GM10248 (cell line): Measurements from ENCODE around the gene MCHR1.

Experiments
- CTCF ChIA-PET: fragments of 300-600 bp; sonication (Branson Sonifier 250); formaldehyde crosslinking; extraction: SDS; loops from one replicate; lab custom pipeline; 2021; ENCODE audit warnings: antibody characterized with exemption; lab: Yijun Ruan, JAX
- POLR2A ChIA-PET: fragments of 350-650 bp; sonication (Branson Sonifier 250); formaldehyde crosslinking; extraction: SDS; loops from one replicate; lab custom pipeline; 2020; ENCODE audit warnings: antibody characterized with exemption; lab: Yijun Ruan, JAX
- DNase-seq: peaks from one replicate; pipeline ENCODE4 v3.0.0; 2012; ENCODE audit errors: extremely low spot score
- TF ChIP-seq, protein P1 (sequence below): IDR thresholded peaks from 2 replicates; pipeline ENCODE4 v1.5.1; 2012; ENCODE audit warnings: mild to moderate bottlenecking, low read depth; ENCODE audit errors: extremely low read depth, missing control alignments, control extremely low read depth

MCHR1 gene

DNA sequence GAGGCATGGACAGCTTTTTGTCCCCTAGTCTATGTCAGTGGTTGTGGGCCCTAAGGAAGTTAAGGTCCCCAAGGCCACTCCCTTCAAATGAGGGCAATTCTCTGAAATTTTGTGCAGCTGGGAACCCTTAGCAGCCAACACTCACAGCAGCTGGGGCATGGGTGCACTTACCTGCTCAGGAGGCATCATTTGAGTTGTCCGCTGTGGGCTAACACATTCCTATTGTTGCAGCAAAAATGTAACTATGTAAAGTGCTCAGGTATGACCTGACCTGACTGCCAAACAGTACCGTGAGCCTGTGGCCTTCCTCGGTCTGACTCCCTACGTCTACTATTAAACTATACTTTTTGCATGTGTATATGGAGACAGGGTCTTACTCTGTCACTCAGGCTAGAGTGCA is 37.0 kb upstream of the MCHR1 start:
- ChIA-PET POLR2A (no interaction called here), CTCF (interaction anchor here (1.5 to 1.8 kb wide), 3 partner anchors 10 to 206 kb away, joined by 6 to 8 read pairs (median 8); no protein-coding TSS in a partner anchor)
- no peak for DNase-seq
- TF ChIP-seq, protein P1, sequence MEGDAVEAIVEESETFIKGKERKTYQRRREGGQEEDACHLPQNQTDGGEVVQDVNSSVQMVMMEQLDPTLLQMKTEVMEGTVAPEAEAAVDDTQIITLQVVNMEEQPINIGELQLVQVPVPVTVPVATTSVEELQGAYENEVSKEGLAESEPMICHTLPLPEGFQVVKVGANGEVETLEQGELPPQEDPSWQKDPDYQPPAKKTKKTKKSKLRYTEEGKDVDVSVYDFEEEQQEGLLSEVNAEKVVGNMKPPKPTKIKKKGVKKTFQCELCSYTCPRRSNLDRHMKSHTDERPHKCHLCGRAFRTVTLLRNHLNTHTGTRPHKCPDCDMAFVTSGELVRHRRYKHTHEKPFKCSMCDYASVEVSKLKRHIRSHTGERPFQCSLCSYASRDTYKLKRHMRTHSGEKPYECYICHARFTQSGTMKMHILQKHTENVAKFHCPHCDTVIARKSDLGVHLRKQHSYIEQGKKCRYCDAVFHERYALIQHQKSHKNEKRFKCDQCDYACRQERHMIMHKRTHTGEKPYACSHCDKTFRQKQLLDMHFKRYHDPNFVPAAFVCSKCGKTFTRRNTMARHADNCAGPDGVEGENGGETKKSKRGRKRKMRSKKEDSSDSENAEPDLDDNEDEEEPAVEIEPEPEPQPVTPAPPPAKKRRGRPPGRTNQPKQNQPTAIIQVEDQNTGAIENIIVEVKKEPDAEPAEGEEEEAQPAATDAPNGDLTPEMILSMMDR, result no peak

DNA sequence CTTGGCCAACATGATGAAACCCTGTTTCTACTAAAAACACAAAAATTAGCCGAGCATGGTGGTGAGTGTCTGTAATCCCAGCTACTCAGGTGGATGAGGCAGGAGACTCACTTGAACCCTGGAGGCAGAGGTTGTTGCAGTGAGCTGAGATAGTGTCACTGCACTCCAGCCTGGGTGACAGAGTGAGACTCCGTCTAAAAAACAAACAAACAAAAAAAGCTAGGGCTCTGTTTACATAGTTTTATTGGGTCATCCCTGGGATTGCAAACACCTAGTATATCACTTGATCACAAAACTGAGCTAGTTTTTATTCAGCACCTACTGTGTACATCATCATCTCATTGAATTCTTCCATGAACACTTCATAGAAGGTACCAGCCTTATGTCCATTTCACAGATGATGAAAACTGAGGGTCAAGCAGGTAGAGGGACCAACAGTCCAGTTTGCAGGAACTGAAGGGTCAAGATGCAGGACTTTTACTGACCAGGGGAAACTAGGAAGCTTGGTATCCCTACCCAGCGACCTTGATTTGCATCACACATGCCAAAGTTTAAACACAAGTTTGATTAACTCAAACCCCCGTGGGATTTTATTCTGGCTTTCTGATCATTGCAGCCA is 33.6 kb upstream of the MCHR1 start:
- DNase-seq, result no peak
- CTCF ChIA-PET, result interaction anchor here (0.7 to 4.8 kb wide), 49 partner anchors 8 to 1111 kb away, joined by 3 to 78 read pairs (median 4); partner anchors contain the start of gene MRTFA
- POLR2A ChIA-PET, result interaction anchor here (1.8 kb wide), 1 partner anchor 9 kb away, joined by 5 read pairs; the partner anchor contains the start of gene MRTFA
- TF ChIP-seq, protein P1, result no peak

DNA sequence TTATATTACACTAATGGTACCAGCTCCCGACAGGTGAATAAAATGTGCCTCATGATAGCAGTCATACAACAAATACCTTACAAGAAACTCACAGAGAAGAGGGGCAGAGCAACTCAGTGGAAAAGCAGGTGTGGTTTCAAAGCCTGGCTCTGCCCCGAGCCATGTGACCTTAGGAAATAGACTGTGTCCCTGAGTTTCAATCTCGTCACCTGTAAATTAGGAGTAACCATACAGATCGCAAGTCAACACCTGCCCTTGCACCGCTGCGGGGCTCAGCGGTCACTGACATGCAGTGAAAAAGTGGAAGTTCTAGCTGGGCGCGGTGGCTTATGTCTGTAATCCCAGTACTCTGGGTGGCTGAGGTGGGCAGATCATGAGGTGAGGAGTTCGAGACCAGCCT is 30.9 kb upstream of the MCHR1 start:
- no peak for DNase-seq
- CTCF ChIA-PET, result interaction anchor here (0.9 kb wide), 1 partner anchor 62 kb away, joined by 3 read pairs; no protein-coding TSS in a partner anchor

DNA sequence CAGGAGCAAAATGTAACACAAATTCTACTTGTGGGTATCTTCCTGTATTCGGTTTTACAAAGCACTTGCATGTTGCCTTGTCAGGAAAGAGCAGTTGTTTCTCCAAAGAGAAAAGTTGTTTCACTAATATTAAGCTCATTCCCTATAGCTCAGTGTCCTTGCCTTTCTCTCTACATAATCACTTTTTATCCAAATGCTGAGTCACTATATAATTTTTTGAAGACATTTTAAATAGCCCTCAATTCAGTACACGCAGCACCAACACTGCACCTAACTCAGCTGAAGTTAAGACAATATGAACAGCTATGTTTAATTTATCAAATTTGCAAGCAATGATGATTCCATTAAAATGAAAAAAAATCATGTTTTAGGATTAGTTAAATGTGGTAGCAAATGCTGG is 28.2 kb upstream of the MCHR1 start:
- ChIA-PET CTCF (interaction anchor here (1.0 to 2.4 kb wide), 9 partner anchors 14 to 260 kb away, joined by 3 to 12 read pairs (median 5); partner anchors contain the start of gene MRTFA), POLR2A (no interaction called here)
- no peak for DNase-seq
- TF ChIP-seq, protein P1, result no peak

More for the DNA sequence above, 30.9 kb upstream of the MCHR1 start:
- TF ChIP-seq, protein P1, result no peak
- POLR2A ChIA-PET, result no interaction called here

DNA sequence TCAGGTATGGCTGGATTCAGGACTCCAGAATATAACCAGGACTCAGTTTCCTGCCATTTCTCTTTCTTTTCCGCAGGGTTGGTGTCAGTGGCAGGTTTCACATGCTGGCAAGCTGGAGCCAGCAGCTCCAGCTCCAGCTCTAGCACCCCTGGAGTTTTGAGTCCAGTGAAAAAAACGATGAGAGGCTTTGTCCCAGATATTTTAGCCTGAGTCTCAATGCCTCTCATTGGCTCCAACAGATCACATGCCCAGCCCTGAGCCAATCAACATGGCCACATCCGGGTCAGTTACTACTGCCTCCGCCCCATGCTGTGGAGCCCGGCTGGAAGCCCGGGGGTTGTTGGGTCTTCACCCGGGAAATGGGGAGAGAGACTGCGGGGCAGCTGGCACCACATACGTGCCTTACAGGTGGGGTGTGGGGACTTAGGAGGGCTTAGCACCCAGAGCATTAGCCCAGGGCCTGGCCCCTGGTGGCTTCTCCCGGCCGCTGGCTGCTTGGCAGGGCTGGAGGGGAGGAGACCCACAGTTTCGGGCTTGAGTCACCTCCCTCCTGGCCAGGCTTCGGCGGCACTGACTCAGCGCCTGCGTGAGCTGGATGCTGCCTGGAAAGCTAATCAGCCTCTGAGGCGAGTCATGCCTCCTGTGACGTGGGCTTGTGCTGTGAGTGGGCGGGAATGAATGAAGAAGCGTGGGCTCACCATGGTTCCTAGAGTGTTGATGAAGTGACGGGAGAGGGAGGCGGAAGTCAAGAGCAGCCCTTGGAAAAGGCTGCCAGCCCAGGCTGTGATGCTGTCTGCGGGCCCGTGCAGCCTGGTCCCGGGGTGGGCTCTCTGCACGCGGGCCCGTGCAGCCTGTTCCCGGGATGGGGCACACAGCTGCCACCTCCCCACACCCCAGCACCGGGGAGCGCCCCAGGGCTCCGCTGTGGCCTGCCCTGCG is 27.5 kb upstream of the MCHR1 start:
- ChIA-PET CTCF (interaction anchor here (1.0 to 3.2 kb wide), 12 partner anchors 15 to 261 kb away, joined by 3 to 12 read pairs (median 4); partner anchors contain the start of gene MRTFA), POLR2A (no interaction called here)
- TF ChIP-seq, protein P1, result no peak
- peak; percentile 84 for DNase-seq

DNA sequence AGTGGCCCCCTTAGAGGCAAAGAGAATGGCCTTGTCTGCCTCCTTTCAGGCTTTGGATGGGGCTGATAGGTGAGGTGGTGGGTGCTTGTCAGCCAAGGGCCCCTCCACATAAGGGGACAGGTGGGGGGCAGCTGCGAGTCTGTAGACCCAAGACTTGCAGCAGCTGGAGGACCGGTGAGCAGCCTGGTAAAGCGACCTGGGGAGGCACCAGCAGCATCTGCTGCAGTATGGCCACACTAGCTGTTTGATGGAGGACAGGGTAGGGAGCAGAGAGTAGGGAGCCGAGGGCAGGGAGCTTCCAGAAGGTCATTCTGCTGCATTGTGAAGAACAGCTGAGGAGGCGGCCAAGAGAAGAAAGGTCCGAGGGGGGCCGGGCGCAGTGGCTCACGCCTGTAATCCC is 25.9 kb upstream of the MCHR1 start:
- POLR2A ChIA-PET, result no interaction called here
- TF ChIP-seq, protein P1, result no peak
- DNase-seq, result no peak
- CTCF ChIA-PET, result interaction anchor here (1.0 to 3.2 kb wide), 3 partner anchors 127 to 233 kb away, joined by 3 to 10 read pairs (median 4); no protein-coding TSS in a partner anchor
